ENCODE results near the gene UCP1.
"Not testable (repeated sequence)": the region's sequence is repeated elsewhere in the genome, so short reads cannot be mapped to it uniquely, and the experiment has no call there.

UCP1 gene

GRCh38 chr4:140579278-140579677 is 10.5 kb upstream of the UCP1 start:
- Mint-ChIP-seq H3K36me3 (no peaks in the 10 kb centered on the region), H3K27me3 (peaks cover 39 to 60% of the 10 kb centered on the region in 2 donors), H3K4me3 (no peak overlapping the region), H3K4me1 (peaks cover 1 to 8% of the 10 kb centered on the region in 2 donors), H3K27ac (no peak overlapping the region), H3K9me3 (no peaks in the 10 kb centered on the region)
- ATAC-seq (replicated peaks) (no peak), DNase-seq (no peak)

GRCh38 chr4:140575489-140575888 is 6.7 kb upstream of the UCP1 start:
- H3K36me3 Mint-ChIP-seq = no peaks in the 10 kb centered on the region
- H3K4me3 Mint-ChIP-seq = no peak overlapping the region
- H3K9me3 Mint-ChIP-seq = peaks cover 7 to 16% of the 10 kb centered on the region in 2 donors
- H3K27me3 Mint-ChIP-seq = peaks cover 57 to 66% of the 10 kb centered on the region in 2 donors
- H3K27ac Mint-ChIP-seq = no peak overlapping the region
- no peak for ATAC-seq (replicated peaks)
- no peak for DNase-seq
- peaks cover 1 to 8% of the 10 kb centered on the region in 2 donors for H3K4me1 Mint-ChIP-seq

GRCh38 chr4:140571620-140572019 is 2.9 kb upstream of the UCP1 start:
- Mint-ChIP-seq H3K27me3 (peaks cover 58 to 66% of the 10 kb centered on the region in 2 donors), H3K4me3 (no peak overlapping the region), H3K4me1 (peaks cover 13 to 19% of the 10 kb centered on the region in 2 donors), H3K27ac (no peak overlapping the region), H3K9me3 (peaks cover 7 to 17% of the 10 kb centered on the region in 2 donors), H3K36me3 (peaks cover 0 to 1% of the 10 kb centered on the region in 2 donors)
- no peak for ATAC-seq (replicated peaks)
- DNase-seq = no peak

- peaks cover 0 to 1% of the 10 kb centered on the region in 2 donors for H3K36me3 Mint-ChIP-seq
- H3K4me1 Mint-ChIP-seq = peaks cover 13 to 19% of the 10 kb centered on the region in 2 donors
- DNase-seq (no peak), ATAC-seq (replicated peaks) (no peak)
- H3K9me3 Mint-ChIP-seq = peaks cover 7 to 17% of the 10 kb centered on the region in 2 donors
- H3K4me3 Mint-ChIP-seq = peak overlapping the region; percentile 75 to 82
- H3K27ac Mint-ChIP-seq = peak overlapping the region; percentile 14
- peaks cover 47 to 56% of the 10 kb centered on the region in 2 donors for H3K27me3 Mint-ChIP-seq
Measured at GRCh38 chr4:140569307-140569638, 512 bp upstream of the UCP1 start.

DNA sequence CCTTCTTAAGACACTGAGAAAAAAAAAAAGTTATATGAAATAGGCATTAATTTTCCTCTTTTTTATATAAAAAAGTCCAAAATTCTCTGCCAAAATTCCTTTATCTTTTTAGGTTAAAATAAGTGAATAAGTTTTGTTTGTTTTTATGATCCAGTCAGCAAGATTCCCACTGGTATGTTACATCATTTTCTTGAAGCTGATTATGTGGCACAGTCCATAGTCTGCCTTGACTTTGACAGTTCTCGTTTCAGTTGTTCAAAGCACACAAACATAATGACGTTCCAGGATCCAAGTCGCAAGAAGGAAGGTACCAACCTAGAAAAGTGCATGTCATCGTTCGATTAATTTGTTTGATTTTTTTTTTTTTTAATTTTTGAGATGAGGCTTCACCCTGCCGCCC is 9.1 kb downstream of the UCP1 start:
- ATAC-seq (replicated peaks) (no peak), DNase-seq (no peak)
- Mint-ChIP-seq H3K27ac (no peak overlapping the region), H3K36me3 (peaks cover 0 to 6% of the 10 kb centered on the region in 2 donors), H3K9me3 (no peaks in the 10 kb centered on the region), H3K27me3 (peaks cover 27 to 36% of the 10 kb centered on the region in 2 donors), H3K4me1 (peaks cover 7 to 17% of the 10 kb centered on the region in 2 donors), H3K4me3 (no peak overlapping the region)

DNA sequence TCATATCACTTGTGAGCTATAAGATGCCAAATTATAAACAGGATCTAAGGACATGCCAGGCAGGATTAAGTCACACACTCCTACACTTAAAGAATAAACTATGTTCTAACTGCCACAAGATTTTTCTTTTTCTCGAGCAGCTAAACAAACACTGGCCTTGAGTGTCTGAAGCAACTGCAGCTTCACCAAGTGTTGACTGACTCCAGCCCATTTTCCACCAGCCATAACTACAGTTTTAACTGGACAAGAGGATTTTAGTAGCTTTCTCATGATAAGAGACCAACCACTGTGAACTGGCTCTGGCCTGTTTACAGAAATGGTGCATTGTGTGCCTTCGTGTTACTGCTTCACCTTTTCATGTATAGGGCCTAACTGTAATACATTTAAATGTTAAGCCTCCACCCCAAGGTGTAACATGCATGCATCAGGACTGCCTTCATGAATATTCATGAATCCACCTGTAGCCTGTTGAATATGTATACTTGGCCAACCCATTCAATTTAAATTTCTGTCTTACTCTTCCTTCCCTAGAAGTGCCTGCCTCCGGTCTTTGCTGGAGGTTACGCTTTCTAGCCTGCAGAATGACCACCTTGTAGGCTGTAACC is 10.8 kb downstream of the UCP1 start:
- no peak overlapping the region for H3K27ac Mint-ChIP-seq
- peaks cover 6 to 12% of the 10 kb centered on the region in 2 donors for H3K36me3 Mint-ChIP-seq
- no peak for DNase-seq
- no peaks in the 10 kb centered on the region for H3K9me3 Mint-ChIP-seq
- no peak for ATAC-seq (replicated peaks)
- peaks cover 7 to 17% of the 10 kb centered on the region in 2 donors for H3K4me1 Mint-ChIP-seq
- peaks cover 27 to 36% of the 10 kb centered on the region in 2 donors for H3K27me3 Mint-ChIP-seq
- no peak overlapping the region for H3K4me3 Mint-ChIP-seq

DNA sequence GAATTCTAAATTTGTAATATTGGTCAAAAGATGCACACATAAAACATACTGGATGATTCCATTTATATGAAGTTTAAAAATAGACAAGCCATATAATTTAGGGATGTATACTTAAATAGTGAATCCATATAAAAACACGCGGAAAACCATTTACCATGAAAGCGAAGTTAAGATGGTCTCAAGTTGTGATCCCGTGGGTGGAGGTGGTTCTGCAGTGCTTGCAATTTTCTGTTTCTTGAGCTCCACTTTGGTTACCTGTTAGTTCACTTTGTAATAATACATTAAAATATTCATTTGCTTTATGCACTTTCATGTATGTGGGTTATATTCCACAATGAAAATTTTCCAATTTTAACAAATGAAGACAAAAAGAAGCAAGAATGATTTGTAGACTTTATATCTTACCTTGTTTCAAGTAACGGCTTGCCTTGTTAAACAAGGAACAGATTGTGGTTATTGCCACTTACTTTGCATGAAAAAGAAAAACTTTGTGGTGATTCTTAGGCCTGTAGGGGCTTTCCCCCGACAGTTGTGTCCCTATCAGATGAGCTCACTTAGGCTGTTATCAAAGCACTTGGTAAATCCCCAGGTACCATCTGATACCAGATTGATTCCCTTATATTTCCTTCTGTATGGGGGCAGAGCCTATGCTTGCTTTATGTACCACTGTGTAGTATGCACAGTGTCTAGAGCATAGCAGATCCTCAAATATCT is 12.2 kb downstream of the UCP1 start:
- Mint-ChIP-seq H3K36me3 (peaks cover 9 to 17% of the 10 kb centered on the region in 2 donors), H3K9me3 (no peaks in the 10 kb centered on the region), H3K27me3 (peaks cover 21 to 29% of the 10 kb centered on the region in 2 donors), H3K4me3 (no peak overlapping the region), H3K4me1 (peaks cover 7 to 17% of the 10 kb centered on the region in 2 donors), H3K27ac (no peak overlapping the region)
- ATAC-seq (replicated peaks) (peak; percentile 100), DNase-seq (peak; percentile 47)

DNA sequence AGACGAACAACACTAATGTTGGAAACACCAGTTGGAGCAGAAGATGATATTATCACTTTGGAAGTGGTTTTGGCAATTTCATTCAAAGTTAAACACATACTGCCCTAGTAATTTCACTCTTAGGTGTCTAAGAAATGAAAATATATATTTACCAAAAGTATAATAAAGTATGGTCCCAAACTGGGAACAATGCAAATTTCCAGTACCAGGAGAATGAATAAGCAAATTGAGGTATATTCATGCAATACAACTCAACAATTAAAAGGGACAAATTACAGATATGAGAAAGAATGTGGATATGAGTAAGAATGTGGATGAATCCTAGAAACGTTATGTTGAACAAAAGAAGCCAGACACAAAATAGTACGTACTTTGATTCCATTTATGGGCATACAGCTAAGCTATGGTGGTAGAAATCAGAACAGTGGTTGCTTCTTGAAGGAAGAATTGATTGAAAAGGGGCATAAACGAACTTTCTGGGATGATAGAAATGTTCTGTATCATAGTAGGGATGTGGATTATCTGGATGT is 34.7 kb downstream of the UCP1 start:
- ATAC-seq (replicated peaks) = no peak
- Mint-ChIP-seq H3K9me3 (no peaks in the 10 kb centered on the region), H3K36me3 (peaks cover 9 to 17% of the 10 kb centered on the region in 2 donors), H3K27ac (no peak overlapping the region), H3K27me3 (no peaks in the 10 kb centered on the region), H3K4me1 (peaks cover 4 to 8% of the 10 kb centered on the region in 2 donors), H3K4me3 (no peak overlapping the region)
- no peak for DNase-seq

DNA sequence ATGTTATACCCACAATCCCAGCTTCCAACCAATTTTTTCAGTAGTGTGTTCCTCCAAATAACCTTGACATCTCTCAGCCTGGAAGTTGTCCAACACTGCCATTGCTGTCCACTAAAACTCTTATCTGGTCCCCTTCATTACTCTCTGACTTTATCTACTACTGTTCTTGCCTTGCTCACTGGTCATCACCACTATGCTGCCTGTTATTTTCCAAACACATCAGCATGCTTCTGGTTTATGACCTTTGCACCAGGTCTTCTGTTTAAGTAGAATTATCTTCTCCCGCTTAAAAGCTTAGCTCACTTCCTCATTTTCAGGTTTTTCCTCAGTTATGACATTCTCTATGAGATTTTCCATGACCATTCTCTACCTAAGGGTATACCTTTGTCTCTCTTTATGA is 39.3 kb downstream of the UCP1 start:
- DNase-seq (no peak), ATAC-seq (replicated peaks) (peak in 1 of 2 donors; percentile 22)
- Mint-ChIP-seq H3K9me3 (no peaks in the 10 kb centered on the region), H3K27me3 (no peaks in the 10 kb centered on the region), H3K36me3 (peaks cover 5 to 16% of the 10 kb centered on the region in 2 donors), H3K27ac (no peak overlapping the region), H3K4me1 (peaks cover 6 to 12% of the 10 kb centered on the region in 2 donors), H3K4me3 (no peak overlapping the region)

DNA sequence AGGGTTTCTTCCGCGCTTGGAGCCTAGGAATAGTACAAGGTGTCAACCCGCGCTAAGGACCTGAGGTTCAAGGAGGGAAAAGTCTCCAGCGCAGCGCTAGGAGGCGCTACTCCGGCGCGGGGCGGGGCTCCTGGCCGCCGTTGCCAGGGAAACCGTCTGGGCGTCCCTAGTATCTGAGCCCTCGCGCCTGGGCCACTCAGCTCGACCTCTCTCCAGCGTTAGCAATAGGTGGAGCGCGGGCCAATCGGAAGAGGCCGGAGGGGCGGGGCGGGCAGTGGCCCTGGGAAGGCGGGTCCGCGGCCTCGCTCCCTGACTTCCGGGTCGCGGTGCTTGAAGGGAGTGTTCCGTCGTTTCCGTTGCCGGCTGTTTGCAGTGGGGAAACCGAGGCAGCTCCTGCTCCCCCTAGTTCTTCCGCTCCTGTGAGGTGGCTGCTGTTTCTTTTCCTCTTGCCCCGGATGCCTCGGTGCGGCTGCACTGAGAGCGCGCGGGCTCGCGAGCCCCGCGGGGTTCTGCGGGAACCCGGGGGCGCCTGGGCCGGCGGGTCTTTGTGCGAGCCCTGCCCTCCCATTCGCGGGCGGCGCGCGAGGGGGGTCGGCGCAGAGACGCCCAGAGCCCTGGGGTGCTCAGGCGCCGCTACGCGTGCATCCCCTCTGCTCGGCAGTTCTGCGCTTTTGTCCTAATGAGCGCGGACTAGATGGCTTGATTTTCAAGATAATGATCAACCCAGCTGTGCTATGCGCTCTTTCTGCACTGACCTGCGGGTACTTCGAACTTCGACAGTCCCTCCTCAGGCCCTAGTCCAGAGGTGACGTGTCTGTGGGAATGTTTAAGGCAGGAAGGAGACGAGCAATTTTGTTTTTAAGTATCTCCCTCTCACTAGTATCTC is 44.7 kb downstream of the UCP1 start, which contains the start of gene ELMOD2:
Gene ELMOD2, plus strand, starts transcription at position 312 of the 886 bp plus-strand sequence. CDS start 1,261 bp downstream, outside the sequence.
- H3K36me3 Mint-ChIP-seq = peaks cover 5 to 11% of the 10 kb centered on the region in 2 donors
- H3K4me3 Mint-ChIP-seq = peak within 1 kb of the TSS; percentile 87 to 96
- H3K27me3 Mint-ChIP-seq = no peaks in the 10 kb centered on the region
- H3K4me1 Mint-ChIP-seq = peaks cover 5 to 13% of the 10 kb centered on the region in 2 donors
- DNase-seq (peak; percentile 96), ATAC-seq (replicated peaks) (peak; percentile 100)
- H3K9me3 Mint-ChIP-seq = no peaks in the 10 kb centered on the region
- peak within 1 kb of the TSS; percentile 85 for H3K27ac Mint-ChIP-seq

GRCh38 chr4:140523370-140523856 is 45.3 kb downstream of the UCP1 start:
- H3K27ac Mint-ChIP-seq = no peak overlapping the region
- peaks cover 5 to 13% of the 10 kb centered on the region in 2 donors for H3K4me1 Mint-ChIP-seq
- H3K27me3 Mint-ChIP-seq = no peaks in the 10 kb centered on the region
- ATAC-seq (replicated peaks) (peak; percentile 21 to 31), DNase-seq (no peak)
- peak overlapping the region; percentile 87 to 96 for H3K4me3 Mint-ChIP-seq
- peaks cover 5 to 11% of the 10 kb centered on the region in 2 donors for H3K36me3 Mint-ChIP-seq
- no peaks in the 10 kb centered on the region for H3K9me3 Mint-ChIP-seq

- DNase-seq (no peak), ATAC-seq (replicated peaks) (no peak)
- H3K4me3 Mint-ChIP-seq = no peak overlapping the region
- H3K9me3 Mint-ChIP-seq = no peaks in the 10 kb centered on the region
- H3K4me1 Mint-ChIP-seq = no peaks in the 10 kb centered on the region
- H3K36me3 Mint-ChIP-seq = no peaks in the 10 kb centered on the region
- no peak overlapping the region for H3K27ac Mint-ChIP-seq
- H3K27me3 Mint-ChIP-seq = peaks cover 23 to 25% of the 10 kb centered on the region in 2 donors
Measured at GRCh38 chr4:140515423-140515822, 53.3 kb downstream of the UCP1 start.

DNA sequence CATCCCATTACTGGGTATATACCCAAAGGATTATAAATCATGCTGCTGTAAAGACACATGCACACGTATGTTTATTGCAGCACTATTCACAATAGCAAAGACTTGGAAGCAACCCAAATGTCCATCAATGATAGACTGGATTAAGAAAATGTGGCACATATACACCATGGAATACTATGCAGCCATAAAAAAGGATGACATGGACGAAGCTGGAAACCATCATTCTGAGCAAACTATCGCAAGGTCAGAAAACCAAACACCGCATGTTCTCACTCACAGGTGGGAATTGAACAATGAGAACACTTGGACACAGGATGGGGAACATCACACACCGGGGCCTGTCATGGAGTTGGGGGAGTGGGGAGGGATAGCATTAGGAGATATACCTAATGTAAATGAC is 55.0 kb downstream of the UCP1 start:
- ATAC-seq (replicated peaks); H3K36me3 Mint-ChIP-seq; H3K4me1 Mint-ChIP-seq; DNase-seq; H3K27ac Mint-ChIP-seq; H3K4me3 Mint-ChIP-seq; H3K9me3 Mint-ChIP-seq: not testable (repeated sequence)
- peaks cover 40 to 41% of the 10 kb centered on the region in 2 donors for H3K27me3 Mint-ChIP-seq

Data from stimulated activated naive B cell treated with anti-CD40 and anti-IgM and Interleukin-4, amounts not matched to agents 10 μg/mL and 1 μg/mL and 100 μg/mL, for 72 hours (primary cell).